Liver (tissue), 9 donors: ENCODE measurements around the gene ATP2C2. TPM values are rescaled to one million over a fixed set of nuclear protein-coding genes. Genes with fewer than 3 reads are reported as not detected.

Experiments used
- DNase-seq: peaks from one replicate; pipeline ENCODE4 v3.0.0-alpha.2; 2017; ENCODE audit warnings: low spot score
- H3K27ac ChIP-seq, 2 donors: one replicate each; pipeline ENCODE4 v1.7.0; 2013; ENCODE audit warnings: inconsistent platforms in 2 of 2, low read length in 2 of 2, control low read depth in 1 of 2, low read depth in 1 of 2, mild to moderate bottlenecking in 1 of 2
- H3K27me3 ChIP-seq, 4 donors: one replicate each; pipeline versions ENCODE4 v1.6.1 to v1.7.0; 2013; ENCODE audit warnings: low read length in 3 of 4, inconsistent platforms in 1 of 4, mild to moderate bottlenecking in 1 of 4, moderate library complexity in 1 of 4; ENCODE audit not compliant: control insufficient read depth in 4 of 4, insufficient read depth in 4 of 4
- H3K36me3 ChIP-seq, 4 donors: one replicate each; pipeline versions ENCODE4 v1.6.1 to v1.7.0; 2013; ENCODE audit warnings: low read length in 3 of 4, mild to moderate bottlenecking in 3 of 4, low read depth in 1 of 4, moderate library complexity in 1 of 4; ENCODE audit not compliant: control insufficient read depth in 4 of 4, insufficient read depth in 3 of 4
- H3K4me1 ChIP-seq, 4 donors: one replicate each; pipeline versions ENCODE4 v1.6.1 to v1.7.0; 2013; ENCODE audit warnings: low read length in 3 of 4, mild to moderate bottlenecking in 3 of 4, moderate library complexity in 1 of 4; ENCODE audit not compliant: control insufficient read depth in 4 of 4, insufficient read depth in 4 of 4
- H3K4me3 ChIP-seq, 3 donors: one replicate each; pipeline versions ENCODE4 v1.6.1 to v1.7.0; 2013; ENCODE audit warnings: low read length in 3 of 3, control low read depth in 1 of 3, low read depth in 1 of 3, mild to moderate bottlenecking in 1 of 3
- H3K9ac ChIP-seq, 2 donors: one replicate each; pipeline ENCODE4 v1.7.0; 2013; ENCODE audit warnings: low read length in 2 of 2, mild to moderate bottlenecking in 2 of 2, moderate library complexity in 2 of 2, control low read depth in 1 of 2, low read depth in 1 of 2
- H3K9me3 ChIP-seq, 4 donors: one replicate each; pipeline versions ENCODE4 v1.6.1 to v1.7.0; 2013; ENCODE audit warnings: low read length in 3 of 4; ENCODE audit not compliant: control insufficient read depth in 4 of 4
- ATF3 ChIP-seq: IDR thresholded peaks from 2 replicates; pipeline ENCODE4 v1.6.1; 2016; ENCODE audit warnings: antibody characterized with exemption
- CTCF ChIP-seq: fragments of 150-350 bp; IDR thresholded peaks from 2 replicates; pipeline ENCODE4 v1.5.1; 2017; ENCODE audit warnings: improper control_type of control experiment, low read depth, low read length; ENCODE audit not compliant: missing input control
- EGR1 ChIP-seq, 2 donors: IDR thresholded peaks; 2 replicates each; pipeline ENCODE4 v1.6.1; 2016 to 2018; ENCODE audit warnings: antibody characterized with exemption in 2 of 2, low read depth in 2 of 2
- FOXA1 ChIP-seq: IDR thresholded peaks from 2 replicates; pipeline ENCODE4 v1.6.1; 2016; ENCODE audit warnings: antibody characterized with exemption
- GABPA ChIP-seq, 2 donors: IDR thresholded peaks in 1 of 2; conservative IDR thresholded peaks in 1 of 2; 2 replicates each; pipeline ENCODE4 v1.6.1; 2016; ENCODE audit warnings: antibody characterized with exemption in 2 of 2, mild to moderate bottlenecking in 1 of 2, moderate library complexity in 1 of 2
- HNF4A ChIP-seq, 2 donors: conservative IDR thresholded peaks; 2 replicates each; pipeline ENCODE4 v1.6.1; 2016; ENCODE audit warnings: antibody characterized with exemption in 2 of 2, mild to moderate bottlenecking in 2 of 2
- HNF4G ChIP-seq: IDR thresholded peaks from 2 replicates; pipeline ENCODE4 v1.6.1; 2016; ENCODE audit warnings: antibody characterized with exemption
- JUND ChIP-seq, 2 donors: IDR thresholded peaks; 2 replicates each; pipeline ENCODE4 v1.6.1; 2016; ENCODE audit warnings: antibody characterized with exemption in 2 of 2
- MAX ChIP-seq: IDR thresholded peaks from 2 replicates; pipeline ENCODE4 v1.6.1; 2016; ENCODE audit warnings: antibody characterized with exemption
- NR2F2 ChIP-seq: IDR thresholded peaks from 2 replicates; pipeline ENCODE4 v1.6.1; 2016; ENCODE audit warnings: antibody characterized with exemption
- RAD21 ChIP-seq, 2 donors: IDR thresholded peaks; 2 replicates each; pipeline ENCODE4 v1.6.1; 2016; ENCODE audit warnings: antibody characterized with exemption in 2 of 2, mild to moderate bottlenecking in 2 of 2
- REST ChIP-seq: IDR thresholded peaks from 2 replicates; pipeline ENCODE4 v1.6.1; 2016; ENCODE audit warnings: antibody characterized with exemption, mild to moderate bottlenecking
- RXRA ChIP-seq, 2 donors: IDR thresholded peaks; 2 replicates each; pipeline ENCODE4 v1.6.1; 2017 to 2018; ENCODE audit warnings: antibody characterized with exemption in 2 of 2, mild to moderate bottlenecking in 1 of 2
- SP1 ChIP-seq: IDR thresholded peaks from 2 replicates; pipeline ENCODE4 v1.6.1; 2018; ENCODE audit warnings: antibody characterized with exemption, mild to moderate bottlenecking
- TAF1 ChIP-seq: conservative IDR thresholded peaks from 2 replicates; pipeline ENCODE4 v1.6.1; 2016; ENCODE audit warnings: antibody characterized with exemption, mild to moderate bottlenecking
- YY1 ChIP-seq: IDR thresholded peaks from 2 replicates; pipeline ENCODE4 v1.6.1; 2016; ENCODE audit warnings: antibody characterized with exemption, mild to moderate bottlenecking
- ZBTB33 ChIP-seq: IDR thresholded peaks from 2 replicates; pipeline ENCODE4 v1.6.1; 2016; ENCODE audit warnings: antibody characterized with exemption
- WGBS: extraction: QIAGEN DNeasy Blood & Tissue Kit; methylation state at CpG from one replicate; pipeline ENCODE4 v1.1.7; 2013; 5-methylcytosine and 5-hydroxymethylcytosine counted together
- polyA plus RNA-seq, 2 donors: library from polyadenylated mRNA; stranded (reverse) in 1 of 2; unstranded in 1 of 2; fragments of 200-250 nt in 1 of 2; fragments of >200 nt in 1 of 2; fragmentation: Nextera tagmentation in 1 of 2; extraction: Ambion mirVana in 1 of 2; gene quantifications; one replicate each; pipeline versions ENCODE4 v1.2.1 to v1.2.3, GENCODE V29; 2013 to 2015
- total RNA-seq, 2 donors: library from RNA; depleted of rRNA; stranded (reverse); fragments of >200 nt; gene quantifications; one replicate each; pipeline ENCODE4 v1.2.3, GENCODE V29; 2014
- donor health status: healthy.
- donor health status: healthy.
- donor health status: healthy.
- donor health status: healthy.
- donor health status: healthy.

The ATP2C2 gene
- total and polyA plus RNA-seq, 4 donors: 0.05 to 0.33 (median 0.22) TPM

- H3K9me3 ChIP-seq: no peaks in the 10 kb centered on the region
- H3K9ac ChIP-seq: no peak overlapping the region
- no peak for TF ChIP-seq SP1
- no peak for TF ChIP-seq JUND (IDR thresholded peaks at IDR 0.05)
- TF ChIP-seq HNF4G: no peak
- no peak for TF ChIP-seq YY1
- TF ChIP-seq RXRA (IDR thresholded peaks at IDR 0.05): no peak
- no peak for TF ChIP-seq REST
- no peak for TF ChIP-seq RAD21 (IDR thresholded peaks at IDR 0.05)
- no peak for TF ChIP-seq TAF1
- TF ChIP-seq NR2F2: no peak
- TF ChIP-seq GABPA (IDR thresholded peaks at IDR 0.05 in 1 of 2, conservative IDR thresholded peaks at IDR 0.05 in 1 of 2): no peak
- TF ChIP-seq CTCF: no peak
- no peak for TF ChIP-seq MAX
- WGBS: 92% methylated on average over 16 of the region's 16 CpGs
- H3K36me3 ChIP-seq: peaks cover 0 to 2% (median 0%) of the 10 kb centered on the region in 4 donors
- no peaks in the 10 kb centered on the region for H3K27me3 ChIP-seq
- no peak for DNase-seq
- no peak overlapping the region for H3K27ac ChIP-seq
- H3K4me3 ChIP-seq: no peak overlapping the region
- no peaks in the 10 kb centered on the region for H3K4me1 ChIP-seq
Measured at GRCh38 chr16:84485255-84486010, 117.1 kb downstream of the ATP2C2 start.

GRCh38 chr16:84486126-84486525, 117.8 kb downstream of the ATP2C2 start:
- H3K27ac ChIP-seq: no peak overlapping the region
- no peak overlapping the region for H3K4me3 ChIP-seq
- WGBS: 89% methylated on average over 14 of the region's 14 CpGs
- no peaks in the 10 kb centered on the region for H3K27me3 ChIP-seq
- no peak overlapping the region for H3K9ac ChIP-seq
- no peak for DNase-seq
- no peaks in the 10 kb centered on the region for H3K9me3 ChIP-seq
- no peaks in the 10 kb centered on the region for H3K4me1 ChIP-seq
- H3K36me3 ChIP-seq: peaks cover 0 to 2% (median 0%) of the 10 kb centered on the region in 4 donors
- TF ChIP-seq ZBTB33 (no peak), HNF4G (no peak), TAF1 (no peak), RXRA (IDR thresholded peaks at IDR 0.05) (no peak), CTCF (no peak), EGR1 (IDR thresholded peaks at IDR 0.05; ENCODE audit: low read depth in 2 of 2) (no peak), GABPA (IDR thresholded peaks at IDR 0.05 in 1 of 2, conservative IDR thresholded peaks at IDR 0.05 in 1 of 2) (no peak), ATF3 (no peak), FOXA1 (no peak), NR2F2 (no peak), HNF4A (conservative IDR thresholded peaks at IDR 0.05) (no peak), JUND (IDR thresholded peaks at IDR 0.05) (no peak), REST (no peak)
